Activated CD4-positive, CD25-positive, alpha-beta regulatory T cell treated with anti-CD3 and anti-CD28 coated beads, Interleukin-2, amount 50 U/mL, for 16 hours (primary cell): ENCODE data around the gene FCRL2.

Experiments
- DNase-seq: peaks from one replicate; pipeline ENCODE4 v3.0.0-alpha.2; 2020; ENCODE audit warnings: low read depth, low spot score

FCRL2 gene, protein sequence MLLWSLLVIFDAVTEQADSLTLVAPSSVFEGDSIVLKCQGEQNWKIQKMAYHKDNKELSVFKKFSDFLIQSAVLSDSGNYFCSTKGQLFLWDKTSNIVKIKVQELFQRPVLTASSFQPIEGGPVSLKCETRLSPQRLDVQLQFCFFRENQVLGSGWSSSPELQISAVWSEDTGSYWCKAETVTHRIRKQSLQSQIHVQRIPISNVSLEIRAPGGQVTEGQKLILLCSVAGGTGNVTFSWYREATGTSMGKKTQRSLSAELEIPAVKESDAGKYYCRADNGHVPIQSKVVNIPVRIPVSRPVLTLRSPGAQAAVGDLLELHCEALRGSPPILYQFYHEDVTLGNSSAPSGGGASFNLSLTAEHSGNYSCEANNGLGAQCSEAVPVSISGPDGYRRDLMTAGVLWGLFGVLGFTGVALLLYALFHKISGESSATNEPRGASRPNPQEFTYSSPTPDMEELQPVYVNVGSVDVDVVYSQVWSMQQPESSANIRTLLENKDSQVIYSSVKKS

GRCh38 chr1:157776971-157777391 is at the start of gene FCRL2:
Gene FCRL2 (minus strand): TSS chr1:157777132. CDS start chr1:157777073, 59 bp downstream.
- no peak for DNase-seq

DNA sequence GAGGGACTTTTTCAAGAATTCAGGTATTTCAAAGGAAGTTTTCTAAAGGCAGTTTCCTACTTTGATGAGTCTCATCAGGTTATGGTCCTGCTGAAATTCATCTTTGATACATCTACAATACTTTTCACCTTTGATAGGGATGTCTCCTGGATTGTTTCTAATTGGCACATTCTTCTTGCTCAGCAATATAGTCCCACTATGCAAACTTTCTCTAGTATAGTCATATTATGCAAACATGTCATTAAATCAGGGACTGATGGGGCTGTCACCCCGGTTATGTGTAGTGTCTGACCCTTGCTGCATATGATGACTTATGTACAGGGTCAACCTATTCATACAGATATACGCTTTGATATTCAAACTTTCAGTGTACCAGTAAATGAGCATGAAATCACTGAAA is 43.4 kb upstream of the FCRL2 start:
- DNase-seq = no peak

- DNase-seq = no peak
Measured at GRCh38 chr1:157819896-157820295, 43.0 kb upstream of the FCRL2 start, which contains the start of gene FCRL1. Gene FCRL1 (minus strand): TSS chr1:157820120. CDS start chr1:157820037, 83 bp downstream.

- no peak for DNase-seq
Measured at GRCh38 chr1:157819215-157819614, 42.3 kb upstream of the FCRL2 start.

DNA sequence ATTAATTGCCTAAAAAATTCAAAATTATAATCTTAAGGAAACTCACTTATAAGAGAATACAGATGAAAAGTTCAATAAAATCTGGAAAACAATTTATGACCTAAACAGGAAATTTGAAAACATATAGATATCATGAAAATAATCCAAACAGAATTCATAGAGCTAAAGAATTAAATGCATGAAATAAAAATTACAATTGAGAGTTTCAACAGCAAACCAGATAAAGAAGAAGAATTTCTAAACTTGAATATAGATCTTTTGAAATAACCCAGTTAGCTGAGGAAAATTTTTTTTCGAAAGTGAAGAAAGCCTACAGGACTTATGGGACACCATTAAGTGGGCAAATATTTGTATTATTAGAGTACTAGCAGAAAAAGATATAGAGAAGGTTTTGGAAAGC is 36.3 kb upstream of the FCRL2 start:
- DNase-seq = no peak

GRCh38 chr1:157806431-157807149 is 29.7 kb upstream of the FCRL2 start:
- DNase-seq = no peak

DNA sequence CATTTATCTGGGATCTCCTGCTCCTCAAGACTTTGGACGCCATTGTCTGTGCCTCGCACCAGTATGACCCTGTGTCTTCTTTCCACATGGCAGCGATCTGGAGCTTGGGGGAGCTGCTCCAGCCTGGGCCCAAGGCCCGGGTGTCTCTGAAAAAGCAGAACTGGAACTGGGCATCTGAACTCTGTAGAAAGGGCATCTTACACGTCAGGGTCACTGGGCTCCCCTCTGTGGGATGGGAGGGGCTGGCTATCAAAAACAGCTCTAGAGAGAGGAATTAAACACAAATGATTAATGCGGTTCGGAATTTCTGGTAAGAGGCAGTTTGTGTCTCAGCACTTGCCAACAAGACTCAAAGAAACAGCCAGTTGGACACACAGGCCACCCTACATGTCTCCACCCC is 26.9 kb upstream of the FCRL2 start:
- no peak for DNase-seq

GRCh38 chr1:157799996-157800395 is 23.1 kb upstream of the FCRL2 start:
- DNase-seq = no peak

DNA sequence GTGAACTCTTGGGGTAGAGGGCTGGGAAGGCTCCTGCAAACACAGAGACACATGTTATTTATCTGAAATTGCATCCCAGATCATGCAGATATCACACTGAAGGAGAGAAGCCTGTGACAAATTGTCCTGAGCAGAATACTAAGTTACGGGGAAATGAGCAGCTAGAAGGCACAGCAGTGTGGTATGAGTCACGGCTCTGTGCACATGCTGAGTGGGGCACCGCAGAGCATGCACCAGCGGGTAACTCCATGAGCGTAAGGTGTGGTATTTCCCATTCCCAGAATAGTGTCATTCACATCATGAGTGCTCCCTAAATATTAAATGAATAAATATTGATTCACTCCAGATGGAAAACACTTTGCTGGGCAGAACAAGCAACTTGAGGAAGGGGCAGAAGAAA is 21.3 kb upstream of the FCRL2 start:
- no peak for DNase-seq

DNA sequence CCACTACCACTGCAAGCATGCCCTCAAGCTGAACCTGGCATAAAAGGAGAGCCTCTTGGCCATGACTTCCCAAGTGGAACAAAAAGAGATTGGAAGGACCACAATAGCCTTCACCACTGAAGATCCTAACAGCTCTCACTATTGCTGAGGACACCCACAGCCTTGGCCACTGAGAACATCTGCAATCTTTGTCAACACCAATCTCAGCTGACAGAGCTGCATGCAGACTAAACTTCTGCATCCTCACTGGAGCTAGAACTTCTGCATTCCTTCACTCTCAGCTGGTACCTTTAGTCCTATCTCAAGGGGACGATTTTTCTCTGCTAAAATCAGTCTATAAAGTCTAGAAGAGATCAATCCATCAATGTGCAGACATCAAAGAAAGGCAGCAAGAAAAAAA is 8.3 kb upstream of the FCRL2 start:
- DNase-seq = no peak

- DNase-seq = no peak
Measured at GRCh38 chr1:157784801-157785200, 7.9 kb upstream of the FCRL2 start.

GRCh38 chr1:157782931-157783330 is 6.0 kb upstream of the FCRL2 start:
- DNase-seq = no peak

DNA sequence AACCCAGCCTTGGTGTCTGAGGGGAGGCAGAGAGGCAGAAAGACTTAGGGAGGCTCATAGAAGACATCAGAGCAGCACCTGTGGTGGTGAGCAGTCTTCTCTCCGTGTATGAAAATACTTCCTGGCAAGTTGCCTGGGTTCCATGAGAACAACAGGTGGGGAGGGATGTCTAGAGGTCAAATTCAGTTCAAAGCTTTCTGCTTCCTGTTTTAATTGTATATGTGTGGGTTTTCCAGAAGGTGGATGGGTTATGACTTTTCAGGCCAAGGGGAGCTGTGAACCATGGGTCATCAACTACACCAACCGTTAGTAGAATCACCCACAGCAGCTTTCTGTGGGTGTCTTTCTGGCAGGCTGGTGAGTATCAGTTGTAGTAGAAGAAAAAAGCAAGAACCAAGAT is 4.1 kb upstream of the FCRL2 start:
- no peak for DNase-seq

DNA sequence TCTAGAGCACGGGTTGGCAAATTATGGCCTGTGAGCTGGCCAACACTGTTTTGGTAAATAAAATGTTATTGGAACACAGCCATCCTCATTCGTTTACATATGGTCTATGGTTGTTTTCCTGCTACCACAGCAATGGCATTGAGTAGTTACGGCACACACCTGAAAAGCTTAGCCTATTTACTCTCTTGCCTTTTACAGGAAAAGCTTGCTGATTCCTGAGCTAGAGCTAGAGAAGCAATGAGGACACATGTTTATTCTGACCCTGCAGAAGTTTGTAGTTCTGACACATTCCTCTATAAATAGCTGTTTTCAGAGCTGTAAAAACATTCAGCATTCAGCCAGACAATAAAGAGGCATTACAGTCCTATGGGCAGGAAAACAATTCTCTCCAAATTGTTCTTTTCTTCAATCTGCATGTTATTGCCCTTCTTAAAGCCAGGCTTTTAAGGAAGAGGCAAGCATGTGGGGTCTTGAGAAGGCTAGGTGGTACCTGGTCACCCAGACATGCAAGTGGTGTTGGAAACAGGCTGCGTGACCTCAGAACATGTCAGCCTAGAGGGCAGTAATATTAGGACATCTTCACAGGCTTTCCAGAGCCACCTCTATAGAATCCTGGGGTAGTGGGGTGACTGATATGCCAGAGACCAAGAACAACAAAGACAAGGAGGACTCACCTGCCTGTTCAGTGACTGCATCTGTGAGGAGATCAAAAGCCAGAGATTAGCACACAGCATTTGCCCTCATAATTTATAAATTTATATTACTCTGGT is 1.6 kb downstream of the FCRL2 start:
- DNase-seq = no peak

DNA sequence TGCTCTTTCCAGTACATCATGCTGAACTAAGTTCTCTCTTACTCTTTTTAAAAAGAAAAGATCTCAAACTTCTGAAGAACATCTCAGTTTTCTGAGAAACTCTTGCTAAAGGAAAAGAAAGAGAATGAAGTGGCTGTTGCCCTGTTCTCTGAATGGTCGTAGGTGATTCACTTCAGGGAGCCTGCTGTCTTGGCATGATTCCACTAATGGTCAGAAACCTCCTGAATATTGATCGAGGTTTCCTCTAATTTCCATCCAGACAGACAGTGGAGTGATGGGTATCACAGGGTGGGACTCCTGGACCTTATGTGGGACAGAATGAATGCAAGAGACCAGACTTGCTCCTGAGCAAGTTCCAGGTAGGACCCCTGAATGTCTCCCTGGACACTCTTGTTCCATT is 2.5 kb downstream of the FCRL2 start:
- DNase-seq = no peak

- no peak for DNase-seq
Measured at GRCh38 chr1:157773493-157774350, 3.2 kb downstream of the FCRL2 start.

DNA sequence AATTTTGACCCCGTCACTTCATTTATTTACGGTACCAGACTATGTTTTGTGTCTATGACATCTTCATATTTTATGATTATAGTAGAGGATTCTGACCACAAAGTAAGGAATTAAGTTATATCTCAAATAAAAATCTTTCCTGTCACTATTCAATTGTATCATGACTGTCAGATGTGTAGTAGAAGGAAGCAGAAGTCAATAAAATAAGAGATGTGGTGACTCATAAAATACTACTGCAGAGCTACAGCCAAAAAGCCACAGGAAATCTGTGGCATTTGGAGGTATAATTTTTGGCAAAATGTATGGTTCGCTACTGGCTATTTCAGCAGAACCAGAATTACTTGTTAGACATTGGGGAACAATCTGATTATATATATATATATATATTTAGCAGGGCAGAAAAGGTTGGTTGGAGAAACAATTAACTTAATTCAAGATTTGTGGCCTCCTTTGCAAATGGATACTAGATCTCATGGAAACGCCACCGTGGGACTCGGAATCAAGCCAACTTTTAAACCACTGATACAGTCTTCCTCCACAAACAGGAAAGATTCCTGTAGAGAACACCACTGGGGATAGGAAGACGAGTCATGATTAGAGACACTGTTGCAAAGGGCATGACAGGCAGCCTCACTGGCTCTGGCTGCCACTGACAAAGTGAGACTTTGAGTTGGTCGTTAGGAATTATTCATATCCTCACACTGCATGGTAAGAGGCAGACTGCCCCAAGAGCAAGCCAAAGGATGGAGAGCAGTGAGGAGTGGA is 5.1 kb downstream of the FCRL2 start:
- no peak for DNase-seq

- no peak for DNase-seq
Measured at GRCh38 chr1:157770442-157771043, 6.4 kb downstream of the FCRL2 start.

DNA sequence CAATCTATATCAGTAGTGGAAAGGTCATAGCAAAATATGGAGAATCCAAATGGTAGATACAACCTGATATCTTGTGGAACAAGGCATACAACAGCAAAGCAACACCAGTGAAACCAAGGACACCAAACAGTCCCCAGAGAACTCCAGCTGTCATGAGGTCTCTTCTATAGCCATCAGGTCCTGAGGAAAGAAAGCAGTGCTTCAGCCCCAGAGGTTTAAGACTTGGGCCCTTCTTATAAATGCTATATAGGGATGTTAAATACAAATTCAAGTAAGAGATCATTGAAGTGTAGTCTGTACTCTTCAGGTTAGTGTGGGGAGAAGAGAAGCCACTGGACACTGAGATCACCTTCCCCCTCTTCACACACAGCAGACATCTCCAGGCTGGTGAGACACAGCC is 10.1 kb downstream of the FCRL2 start:
- no peak for DNase-seq

DNA sequence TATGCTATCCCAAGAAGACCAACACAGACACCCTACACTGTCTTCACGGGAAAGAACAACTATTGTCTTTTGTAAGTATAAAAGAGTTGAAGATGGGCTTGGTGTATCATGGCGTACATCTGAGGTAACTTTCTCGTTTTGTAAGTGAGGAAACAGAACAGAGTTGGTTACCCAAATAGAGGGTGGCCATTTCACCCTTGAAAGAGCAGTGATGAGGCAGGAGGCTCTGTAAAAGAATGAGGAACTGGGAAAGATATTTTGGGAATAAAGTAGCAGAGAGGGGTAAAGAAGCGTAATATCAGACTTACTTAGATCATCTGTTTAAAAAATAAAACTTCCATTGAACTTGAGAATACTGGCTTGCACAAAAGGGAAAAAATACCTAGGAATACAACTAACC is 18.9 kb downstream of the FCRL2 start:
- DNase-seq = no peak
